Activated CD4-positive, alpha-beta T cell treated with anti-CD3 and anti-CD28 coated beads, Interleukin-2, Interleukin-4, amounts not matched to agents 100 ng/mL and 50 ng/mL, durations not matched to agents 16 hours and 8 hours (primary cell): ENCODE measurements around the gene ZNG1A.
"Not testable (repeated sequence)": the region's sequence is repeated elsewhere in the genome, so short reads cannot be mapped to it uniquely, and the experiment has no call there.

Experiments
- DNase-seq: peaks from one replicate; pipeline ENCODE4 v3.0.0-alpha.2; 2020; ENCODE audit warnings: low spot score

The ZNG1A gene

GRCh38 chr9:178140-178825, 573 bp downstream of the ZNG1A start:
- DNase-seq, result not testable (repeated sequence)

GRCh38 chr9:169757-170156, 9.1 kb downstream of the ZNG1A start:
- DNase-seq, result not testable (repeated sequence)

GRCh38 chr9:159871-160270, 19.0 kb downstream of the ZNG1A start:
- not testable (repeated sequence) for DNase-seq

GRCh38 chr9:151173-151572, 27.7 kb downstream of the ZNG1A start:
- not testable (repeated sequence) for DNase-seq

GRCh38 chr9:139880-140279, 39.0 kb downstream of the ZNG1A start:
- not testable (repeated sequence) for DNase-seq

- DNase-seq, result not testable (repeated sequence)
Measured at GRCh38 chr9:117995-118467, 60.8 kb downstream of the ZNG1A start, which contains the start of gene FOXD4. TSS of gene FOXD4 (minus strand) at chr9:118417. CDS start at chr9:118119, 298 bp downstream.

- DNase-seq, result not testable (repeated sequence)
Measured at GRCh38 chr9:117144-117994, 61.5 kb downstream of the ZNG1A start.

- not testable (repeated sequence) for DNase-seq
Measured at GRCh38 chr9:116239-117077, 62.4 kb downstream of the ZNG1A start.

GRCh38 chr9:115118-115451, 63.8 kb downstream of the ZNG1A start:
- not testable (repeated sequence) for DNase-seq

- DNase-seq, result not testable (repeated sequence)
Measured at GRCh38 chr9:114267-115117, 64.4 kb downstream of the ZNG1A start.

- DNase-seq, result not testable (repeated sequence)
Measured at GRCh38 chr9:113468-114266, 65.2 kb downstream of the ZNG1A start.

GRCh38 chr9:112589-113467, 66.0 kb downstream of the ZNG1A start:
- not testable (repeated sequence) for DNase-seq

GRCh38 chr9:110672-111071, 68.2 kb downstream of the ZNG1A start:
- DNase-seq, result not testable (repeated sequence)

- not testable (repeated sequence) for DNase-seq
Measured at GRCh38 chr9:109540-109939, 69.3 kb downstream of the ZNG1A start.

- DNase-seq, result not testable (repeated sequence)
Measured at GRCh38 chr9:108742-109495, 69.9 kb downstream of the ZNG1A start.

GRCh38 chr9:105991-106390, 72.9 kb downstream of the ZNG1A start:
- not testable (repeated sequence) for DNase-seq

- DNase-seq, result not testable (repeated sequence)
Measured at GRCh38 chr9:100430-100829, 78.4 kb downstream of the ZNG1A start.

- not testable (repeated sequence) for DNase-seq
Measured at GRCh38 chr9:99867-100266, 79.0 kb downstream of the ZNG1A start.
